ENCODE data around the gene MYO1C. TPM values are rescaled to one million over a fixed set of nuclear protein-coding genes. Genes with fewer than 3 reads are reported as not detected.

The MYO1C gene
- total RNA-seq (2022; extraction: Qiagen RNA extraction; ENCODE audit: low read depth), result 106 to 135 TPM (median 127 TPM) in 5 replicates

DNA sequence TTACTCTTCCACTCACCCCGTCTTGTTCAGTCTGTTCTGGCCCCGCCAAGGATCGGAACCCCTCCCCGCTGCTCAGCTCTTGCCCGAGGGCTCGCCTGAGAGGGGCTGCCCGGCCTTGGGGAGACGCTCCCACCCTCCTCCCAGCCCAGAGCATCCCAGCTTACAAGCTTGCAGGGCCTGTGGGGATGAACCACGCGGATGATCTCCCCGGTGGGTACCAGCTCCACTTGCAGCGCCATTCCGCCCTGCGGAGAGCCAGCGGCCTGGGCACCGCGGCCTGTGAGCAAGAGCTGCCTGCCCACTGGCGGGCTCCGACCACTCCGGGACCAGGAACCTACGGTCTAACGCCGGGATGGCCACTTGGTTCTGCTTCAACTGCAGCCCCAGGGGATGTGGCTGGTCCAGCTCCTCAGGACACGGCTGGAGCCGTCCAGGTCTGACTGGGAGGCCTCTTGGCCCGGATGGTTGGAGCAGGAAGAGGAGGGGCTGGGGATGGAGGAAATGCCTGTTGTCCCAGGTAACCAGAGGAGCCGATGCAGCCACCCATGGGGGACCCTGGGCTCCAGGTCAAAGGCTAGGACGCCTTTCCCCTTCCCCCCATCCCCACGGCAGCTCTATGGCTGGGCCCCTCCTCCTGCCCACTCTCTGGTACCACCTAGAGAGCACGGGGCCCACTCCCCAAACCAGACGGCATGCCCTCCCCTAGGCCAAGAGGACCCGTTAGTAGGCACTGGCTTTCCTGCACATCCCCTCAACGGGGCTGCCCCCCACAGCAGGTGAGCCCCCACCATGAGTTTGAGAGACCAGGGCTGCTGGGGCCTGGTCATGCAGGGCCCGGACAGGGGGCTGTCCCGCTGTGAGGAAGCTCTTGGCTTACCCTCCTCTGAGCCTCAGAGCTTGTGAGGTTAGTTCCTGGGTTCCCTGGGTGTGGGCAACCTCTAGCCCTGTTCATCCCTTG, at the start of gene MYO1C:
Gene MYO1C, minus strand, starts transcription at position 438 of the 958 bp plus-strand sequence. Its CDS starts 199 bp downstream, at position 239.

DNA sequence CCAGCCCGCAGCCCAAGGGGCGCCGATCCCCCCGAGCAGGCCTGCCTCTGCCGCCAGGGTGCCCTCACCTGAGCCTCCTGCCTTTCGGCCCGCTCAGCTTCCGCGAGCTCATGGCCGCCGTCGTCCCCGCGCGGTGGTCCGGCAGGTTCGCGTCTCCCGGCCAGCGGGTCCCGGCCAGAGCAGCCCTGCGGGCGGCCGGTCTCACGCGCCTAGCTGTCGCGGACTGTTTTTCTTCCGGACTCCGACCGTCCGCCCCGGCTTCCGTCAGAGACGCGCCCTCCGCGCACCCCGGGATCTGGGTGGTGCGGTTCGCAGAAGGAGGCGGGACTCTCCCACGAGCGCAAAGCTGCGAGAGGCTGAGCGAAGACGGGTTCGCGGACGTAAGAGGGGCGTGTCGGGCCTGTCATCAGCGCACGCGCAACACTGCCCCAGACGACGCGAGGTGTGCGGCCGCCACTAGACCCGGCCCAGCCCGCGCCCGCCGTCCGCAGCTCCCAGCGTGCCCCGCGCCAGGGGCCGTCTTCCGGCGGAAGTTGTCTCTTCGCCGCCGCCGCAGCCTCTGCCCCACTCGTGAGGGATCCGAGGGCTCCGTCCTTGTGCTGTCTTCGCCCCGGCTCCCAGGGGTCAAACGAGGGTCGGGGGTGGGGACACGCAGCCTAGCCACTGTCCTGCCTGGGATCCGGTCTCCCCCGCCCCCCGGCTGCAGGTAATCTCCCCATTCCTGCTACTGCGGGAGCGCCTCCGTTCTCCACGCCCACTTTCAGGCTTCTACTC, 24.1 kb upstream of the MYO1C start, which contains the start of gene INPP5K:
Gene INPP5K, minus strand, starts transcription at position 225 of the 774 bp plus-strand sequence. Its CDS starts 113 bp downstream, at position 112.

GRCh38 chr17:1455797-1456599, 36.5 kb downstream of the MYO1C start, which contains the start of gene CRK:
CRK (minus strand) TSS chr17:1456232; CDS start chr17:1456117, 115 bp downstream.

Other genes with a start within 250 kb of the MYO1C start
- not detected in 5 replicates for gene BHLHA9, start 222.2 kb downstream of the MYO1C start, total RNA-seq (2022; extraction: Qiagen RNA extraction; ENCODE audit: low read depth)
- gene TRARG1, start 213.0 kb downstream of the MYO1C start, total RNA-seq (2022; extraction: Qiagen RNA extraction; ENCODE audit: low read depth), result not detected in 5 replicates
- 552 to 1,174 TPM (median 614 TPM) in 5 replicates for gene YWHAE, start 92.5 kb downstream of the MYO1C start, total RNA-seq (2022; extraction: Qiagen RNA extraction; ENCODE audit: low read depth)
- gene CRK, start 36.5 kb downstream of the MYO1C start, total RNA-seq (2022; extraction: Qiagen RNA extraction; ENCODE audit: low read depth), result 59.1 to 84.9 TPM (median 79.0 TPM) in 5 replicates
- gene INPP5K, start 23.9 kb upstream of the MYO1C start, total RNA-seq (2022; extraction: Qiagen RNA extraction; ENCODE audit: low read depth), result 20.2 to 25.5 TPM (median 24.4 TPM) in 5 replicates
- gene PITPNA, start 70.1 kb upstream of the MYO1C start, total RNA-seq (2022; extraction: Qiagen RNA extraction; ENCODE audit: low read depth), result 62.9 to 75.9 TPM (median 66.4 TPM) in 5 replicates
- gene SLC43A2, start 136.1 kb upstream of the MYO1C start, total RNA-seq (2022; extraction: Qiagen RNA extraction; ENCODE audit: low read depth), result 4.0 to 8.0 TPM (median 7.2 TPM) in 5 replicates
- gene SCARF1, start 153.0 kb upstream of the MYO1C start, total RNA-seq (2022; extraction: Qiagen RNA extraction; ENCODE audit: low read depth), result 0.22 to 0.37 TPM (median 0.32 TPM) in 5 replicates
- 14.4 to 22.3 TPM (median 17.1 TPM) in 5 replicates for gene RILP, start 157.2 kb upstream of the MYO1C start, total RNA-seq (2022; extraction: Qiagen RNA extraction; ENCODE audit: low read depth)
- gene PRPF8, start 192.2 kb upstream of the MYO1C start, total RNA-seq (2022; extraction: Qiagen RNA extraction; ENCODE audit: low read depth), result 254 to 337 TPM (median 268 TPM) in 5 replicates
- 0.98 to 1.6 TPM (median 1.5 TPM) in 5 replicates for gene TLCD2, start 217.7 kb upstream of the MYO1C start, total RNA-seq (2022; extraction: Qiagen RNA extraction; ENCODE audit: low read depth)
- gene WDR81, start 232.0 kb upstream of the MYO1C start, total RNA-seq (2022; extraction: Qiagen RNA extraction; ENCODE audit: low read depth), result 21.5 to 32.7 TPM (median 29.3 TPM) in 5 replicates

Measured in A549 treated with RU486 at 1 μM for 4 hours (cell line).